SK-N-SH treated with all-trans-retinoic acid at 6 μM for 48 hours (cell line): Measurements from ENCODE around the gene ATP7B.

Experiments used
- ARNTL ChIP-seq: fragments of 450-650 bp; formaldehyde crosslinking; IDR thresholded peaks from 2 replicates; pipeline ENCODE4 v1.5.0; 2020; ENCODE audit warnings: low read depth, mild to moderate bottlenecking, moderate library complexity, borderline replicate concordance
- ESRRG ChIP-seq: fragments of 250-450 bp; sonication (Bioruptor Pico); IDR thresholded peaks from 2 replicates; pipeline ENCODE4 v1.6.1; 2021; ENCODE audit warnings: mild to moderate bottlenecking
- GLIS3 ChIP-seq: fragments of 250-450 bp; sonication (Bioruptor Pico); IDR thresholded peaks from 2 replicates; pipeline ENCODE4 v1.5.0; 2020; ENCODE audit warnings: mild to moderate bottlenecking, moderate library complexity
- PATZ1 ChIP-seq: fragments of 250-450 bp; sonication (Bioruptor Pico); IDR thresholded peaks from 2 replicates; pipeline ENCODE4 v1.8.0; 2020; ENCODE audit warnings: mild to moderate bottlenecking, moderate library complexity, borderline replicate concordance
- TOX ChIP-seq: fragments of 250-450 bp; sonication (Bioruptor Pico); IDR thresholded peaks from 2 replicates; pipeline ENCODE4 v1.8.0; 2021; ENCODE audit warnings: mild to moderate bottlenecking, moderate library complexity, borderline replicate concordance

GRCh38 chr13:52012512-52012836, 1.2 kb upstream of the ATP7B start:
- TF ChIP-seq ESRRG (CRISPR knock-in tag) (no peak), TOX (CRISPR knock-in tag) (no peak), PATZ1 (no peak), GLIS3 (no peak), ARNTL (CRISPR knock-in tag) (no peak)
